ENCODE data around the gene RANBP9.

RANBP9 gene

GRCh38 chr6:13710552-13711323 is 897 bp downstream of the RANBP9 start:
- peak; percentile 88 for DNase-seq

- DNase-seq = peak; percentile 40
These were observed 1.7 kb downstream of the RANBP9 start for GRCh38 chr6:13709689-13710551.

- DNase-seq = no peak
These were observed 2.9 kb downstream of the RANBP9 start for GRCh38 chr6:13708736-13709135.

- no peak for DNase-seq
These were observed 8.1 kb downstream of the RANBP9 start for GRCh38 chr6:13703496-13703895.

GRCh38 chr6:13702809-13703302 is 8.8 kb downstream of the RANBP9 start:
- DNase-seq = no peak

GRCh38 chr6:13700232-13700631 is 11.4 kb downstream of the RANBP9 start:
- no peak for DNase-seq

GRCh38 chr6:13698715-13699114 is 12.9 kb downstream of the RANBP9 start:
- DNase-seq = no peak

- no peak for DNase-seq
These were observed 13.8 kb downstream of the RANBP9 start for GRCh38 chr6:13697857-13698256.

GRCh38 chr6:13696226-13696625 is 15.4 kb downstream of the RANBP9 start:
- no peak for DNase-seq

- no peak for DNase-seq
These were observed 16.4 kb downstream of the RANBP9 start for GRCh38 chr6:13695252-13695651.

- no peak for DNase-seq
These were observed 17.1 kb downstream of the RANBP9 start for GRCh38 chr6:13694562-13694961.

GRCh38 chr6:13689511-13690256 is 22.0 kb downstream of the RANBP9 start:
- DNase-seq = no peak

- no peak for DNase-seq
These were observed 22.9 kb downstream of the RANBP9 start for GRCh38 chr6:13688692-13689196.

- DNase-seq = no peak
These were observed 23.7 kb downstream of the RANBP9 start for GRCh38 chr6:13687917-13688351.

- DNase-seq = no peak
These were observed 26.8 kb downstream of the RANBP9 start for GRCh38 chr6:13684855-13685254.

GRCh38 chr6:13683038-13683437 is 28.6 kb downstream of the RANBP9 start:
- DNase-seq = no peak

GRCh38 chr6:13682346-13682745 is 29.3 kb downstream of the RANBP9 start:
- no peak for DNase-seq

- no peak for DNase-seq
These were observed 30.2 kb downstream of the RANBP9 start for GRCh38 chr6:13681305-13682061.

GRCh38 chr6:13680448-13680968 is 31.1 kb downstream of the RANBP9 start:
- DNase-seq = no peak

GRCh38 chr6:13679996-13680395 is 31.6 kb downstream of the RANBP9 start:
- no peak for DNase-seq

GRCh38 chr6:13678255-13678983 is 33.2 kb downstream of the RANBP9 start:
- no peak for DNase-seq
